HepG2 (cell line): ENCODE measurements around the gene ABCF1. TPM values are rescaled to one million over a fixed set of nuclear protein-coding genes. Genes with fewer than 3 reads are reported as not detected.

Experiments used
- ARID2 ChIP-seq: sonication (generic); formaldehyde crosslinking; IDR thresholded peaks from 2 replicates; pipeline ENCODE4 v1.8.1; 2022; ENCODE audit warnings: mild to moderate bottlenecking, missing genetic modification reagents, borderline replicate concordance
- NBN ChIP-seq: fragments of 450-650 bp; conservative IDR thresholded peaks from 2 replicates; pipeline ENCODE4 v1.6.1; 2017
- NR2F6 ChIP-seq, 2 experiments: IDR thresholded peaks; 2 replicates each; pipeline ENCODE4 v1.6.1; 2016; ENCODE audit warnings: antibody characterized with exemption in 1 of 2, mild to moderate bottlenecking in 1 of 2
- RFX3 ChIP-seq: IDR thresholded peaks from 2 replicates; pipeline ENCODE4 v1.6.1; 2016; ENCODE audit warnings: missing biosample characterization, missing genetic modification reagents
- ZBTB7B ChIP-seq: sonication (generic); formaldehyde crosslinking; IDR thresholded peaks from 2 replicates; pipeline ENCODE4 v1.4.0; 2020; ENCODE audit warnings: missing genetic modification reagents
- ZMYM4 ChIP-seq: sonication (generic); formaldehyde crosslinking; IDR thresholded peaks from 2 replicates; pipeline ENCODE4 v1.8.1; 2023; ENCODE audit warnings: mild to moderate bottlenecking, missing genetic modification reagents
- ZNF432 ChIP-seq: sonication (generic); formaldehyde crosslinking; IDR thresholded peaks from 2 replicates; pipeline ENCODE4 v1.5.0; 2020; ENCODE audit warnings: missing genetic modification reagents, mild to moderate bottlenecking, borderline replicate concordance
- ZNF781 ChIP-seq: sonication (generic); formaldehyde crosslinking; IDR thresholded peaks from 2 replicates; pipeline ENCODE4 v1.5.1; 2020; ENCODE audit warnings: borderline replicate concordance, mild to moderate bottlenecking, missing genetic modification reagents; ENCODE audit errors: not compliant biosample characterization
- ZNF891 ChIP-seq: sonication (generic); formaldehyde crosslinking; IDR thresholded peaks from 2 replicates; pipeline ENCODE4 v1.5.0; 2020; ENCODE audit warnings: mild to moderate bottlenecking, missing genetic modification reagents
- polyA plus RNA-seq, 8 experiments: library from polyadenylated mRNA; depleted of rRNA in 3 of 8; stranded (reverse) in 7 of 8; unstranded in 1 of 8; fragments of >200 nt; fragmentation: Illumina TruSeq in 4 of 8; extraction: Trizol in 4 of 8; gene quantifications; 2 replicates each; pipeline versions ENCODE4 v1.2.1 to v1.2.3, GENCODE V29; 2011 to 2016; ENCODE audit warnings: low read depth in 4 of 8, missing spikeins in 1 of 8, mixed read lengths in 1 of 8; ENCODE audit not compliant: insufficient read depth in 1 of 8
- total RNA-seq, 5 experiments: library from RNA; depleted of rRNA; stranded (reverse); fragments of >200 nt; fragmentation: Illumina TruSeq; extraction: Trizol; gene quantifications; 2 replicates each; pipeline ENCODE4 v1.2.3, GENCODE V29; 2016; ENCODE audit warnings: low read depth in 1 of 5
- TF ChIP-seq, protein P1 (sequence below): sonication (generic); formaldehyde crosslinking; IDR thresholded peaks from 2 replicates; pipeline ENCODE4 v1.5.1; 2020; ENCODE audit warnings: mild to moderate bottlenecking, missing genetic modification reagents, moderate library complexity
- TF ChIP-seq, protein P2 (sequence below): sonication (generic); formaldehyde crosslinking; IDR thresholded peaks from 2 replicates; pipeline ENCODE4 v1.5.0; 2020; ENCODE audit warnings: missing genetic modification reagents
- TF ChIP-seq, protein P3 (sequence below): IDR thresholded peaks from 2 replicates; pipeline ENCODE4 v1.6.1; 2016; ENCODE audit warnings: missing compliant biosample characterization, missing genetic modification reagents, borderline replicate concordance
- TF ChIP-seq, protein P4 (sequence below): sonication (generic); formaldehyde crosslinking; IDR thresholded peaks from 2 replicates; pipeline ENCODE4 v1.5.0; 2020; ENCODE audit warnings: missing genetic modification reagents, mild to moderate bottlenecking, borderline replicate concordance
- TF ChIP-seq, protein P5 (sequence below): sonication (generic); formaldehyde crosslinking; IDR thresholded peaks from 2 replicates; pipeline ENCODE4 v1.4.0; 2020; ENCODE audit warnings: mild to moderate bottlenecking, missing genetic modification reagents, borderline replicate concordance
- TF ChIP-seq, protein P6 (sequence below), 2 experiments: IDR thresholded peaks; 2 replicates each; pipeline ENCODE4 v1.6.1; 2011 to 2012; ENCODE audit warnings: low read length in 2 of 2, borderline replicate concordance in 1 of 2, low read depth in 1 of 2, mild to moderate bottlenecking in 1 of 2, moderate library complexity in 1 of 2

ABCF1 gene
- total and polyA plus RNA-seq, 2 of the 13 experiments (the other 11 are each of a cell fraction or from before 2014, with no cell fraction given) = 25.4 to 98.9 TPM

DNA sequence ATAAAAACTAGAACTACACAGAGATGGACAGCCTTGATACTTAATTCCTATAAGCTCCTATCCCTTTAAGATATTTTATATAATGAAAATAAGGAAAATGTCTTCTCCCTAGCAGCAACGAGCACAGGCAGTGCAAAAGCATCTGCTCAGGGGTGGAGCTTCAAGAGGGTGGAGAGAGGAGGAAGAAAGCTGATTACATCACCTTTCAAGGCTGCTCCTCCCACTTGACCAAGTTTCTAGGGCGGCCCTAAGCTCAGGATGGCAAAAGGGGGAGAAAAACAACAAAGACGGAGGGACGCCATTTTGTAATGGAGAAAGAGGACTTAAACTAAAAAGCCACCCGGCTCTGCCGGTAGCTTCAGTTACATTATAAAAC lies 43.6 kb downstream of the ABCF1 start (continued):
- TF ChIP-seq, protein P1, sequence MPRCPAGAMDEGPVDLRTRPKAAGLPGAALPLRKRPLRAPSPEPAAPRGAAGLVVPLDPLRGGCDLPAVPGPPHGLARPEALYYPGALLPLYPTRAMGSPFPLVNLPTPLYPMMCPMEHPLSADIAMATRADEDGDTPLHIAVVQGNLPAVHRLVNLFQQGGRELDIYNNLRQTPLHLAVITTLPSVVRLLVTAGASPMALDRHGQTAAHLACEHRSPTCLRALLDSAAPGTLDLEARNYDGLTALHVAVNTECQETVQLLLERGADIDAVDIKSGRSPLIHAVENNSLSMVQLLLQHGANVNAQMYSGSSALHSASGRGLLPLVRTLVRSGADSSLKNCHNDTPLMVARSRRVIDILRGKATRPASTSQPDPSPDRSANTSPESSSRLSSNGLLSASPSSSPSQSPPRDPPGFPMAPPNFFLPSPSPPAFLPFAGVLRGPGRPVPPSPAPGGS (CRISPR knock-in tag) = no peak
- TF ChIP-seq ZNF781 (CRISPR knock-in tag) (peak; percentile 77), ZNF891 (CRISPR knock-in tag) (no peak), ZNF432 (no peak), RFX3 (no peak), ARID2 (CRISPR knock-in tag) (no peak), NBN (no peak), NR2F6 (IDR thresholded peaks at IDR 0.05) (no peak), NR2F6 (CRISPR knock-in tag; IDR thresholded peaks at IDR 0.05) (peak; percentile 24; the same call in 1 of the 2 replicates), ZMYM4 (no peak), ZBTB7B (CRISPR knock-in tag) (no peak)
- TF ChIP-seq, protein P2, sequence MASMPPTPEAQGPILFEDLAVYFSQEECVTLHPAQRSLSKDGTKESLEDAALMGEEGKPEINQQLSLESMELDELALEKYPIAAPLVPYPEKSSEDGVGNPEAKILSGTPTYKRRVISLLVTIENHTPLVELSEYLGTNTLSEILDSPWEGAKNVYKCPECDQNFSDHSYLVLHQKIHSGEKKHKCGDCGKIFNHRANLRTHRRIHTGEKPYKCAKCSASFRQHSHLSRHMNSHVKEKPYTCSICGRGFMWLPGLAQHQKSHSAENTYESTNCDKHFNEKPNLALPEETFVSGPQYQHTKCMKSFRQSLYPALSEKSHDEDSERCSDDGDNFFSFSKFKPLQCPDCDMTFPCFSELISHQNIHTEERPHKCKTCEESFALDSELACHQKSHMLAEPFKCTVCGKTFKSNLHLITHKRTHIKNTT (CRISPR knock-in tag) = no peak
- TF ChIP-seq, protein P3, sequence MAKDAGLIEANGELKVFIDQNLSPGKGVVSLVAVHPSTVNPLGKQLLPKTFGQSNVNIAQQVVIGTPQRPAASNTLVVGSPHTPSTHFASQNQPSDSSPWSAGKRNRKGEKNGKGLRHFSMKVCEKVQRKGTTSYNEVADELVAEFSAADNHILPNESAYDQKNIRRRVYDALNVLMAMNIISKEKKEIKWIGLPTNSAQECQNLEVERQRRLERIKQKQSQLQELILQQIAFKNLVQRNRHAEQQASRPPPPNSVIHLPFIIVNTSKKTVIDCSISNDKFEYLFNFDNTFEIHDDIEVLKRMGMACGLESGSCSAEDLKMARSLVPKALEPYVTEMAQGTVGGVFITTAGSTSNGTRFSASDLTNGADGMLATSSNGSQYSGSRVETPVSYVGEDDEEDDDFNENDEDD (CRISPR knock-in tag) = no peak
- TF ChIP-seq, protein P4, sequence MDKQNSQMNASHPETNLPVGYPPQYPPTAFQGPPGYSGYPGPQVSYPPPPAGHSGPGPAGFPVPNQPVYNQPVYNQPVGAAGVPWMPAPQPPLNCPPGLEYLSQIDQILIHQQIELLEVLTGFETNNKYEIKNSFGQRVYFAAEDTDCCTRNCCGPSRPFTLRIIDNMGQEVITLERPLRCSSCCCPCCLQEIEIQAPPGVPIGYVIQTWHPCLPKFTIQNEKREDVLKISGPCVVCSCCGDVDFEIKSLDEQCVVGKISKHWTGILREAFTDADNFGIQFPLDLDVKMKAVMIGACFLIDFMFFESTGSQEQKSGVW = no peak
- TF ChIP-seq, protein P5, sequence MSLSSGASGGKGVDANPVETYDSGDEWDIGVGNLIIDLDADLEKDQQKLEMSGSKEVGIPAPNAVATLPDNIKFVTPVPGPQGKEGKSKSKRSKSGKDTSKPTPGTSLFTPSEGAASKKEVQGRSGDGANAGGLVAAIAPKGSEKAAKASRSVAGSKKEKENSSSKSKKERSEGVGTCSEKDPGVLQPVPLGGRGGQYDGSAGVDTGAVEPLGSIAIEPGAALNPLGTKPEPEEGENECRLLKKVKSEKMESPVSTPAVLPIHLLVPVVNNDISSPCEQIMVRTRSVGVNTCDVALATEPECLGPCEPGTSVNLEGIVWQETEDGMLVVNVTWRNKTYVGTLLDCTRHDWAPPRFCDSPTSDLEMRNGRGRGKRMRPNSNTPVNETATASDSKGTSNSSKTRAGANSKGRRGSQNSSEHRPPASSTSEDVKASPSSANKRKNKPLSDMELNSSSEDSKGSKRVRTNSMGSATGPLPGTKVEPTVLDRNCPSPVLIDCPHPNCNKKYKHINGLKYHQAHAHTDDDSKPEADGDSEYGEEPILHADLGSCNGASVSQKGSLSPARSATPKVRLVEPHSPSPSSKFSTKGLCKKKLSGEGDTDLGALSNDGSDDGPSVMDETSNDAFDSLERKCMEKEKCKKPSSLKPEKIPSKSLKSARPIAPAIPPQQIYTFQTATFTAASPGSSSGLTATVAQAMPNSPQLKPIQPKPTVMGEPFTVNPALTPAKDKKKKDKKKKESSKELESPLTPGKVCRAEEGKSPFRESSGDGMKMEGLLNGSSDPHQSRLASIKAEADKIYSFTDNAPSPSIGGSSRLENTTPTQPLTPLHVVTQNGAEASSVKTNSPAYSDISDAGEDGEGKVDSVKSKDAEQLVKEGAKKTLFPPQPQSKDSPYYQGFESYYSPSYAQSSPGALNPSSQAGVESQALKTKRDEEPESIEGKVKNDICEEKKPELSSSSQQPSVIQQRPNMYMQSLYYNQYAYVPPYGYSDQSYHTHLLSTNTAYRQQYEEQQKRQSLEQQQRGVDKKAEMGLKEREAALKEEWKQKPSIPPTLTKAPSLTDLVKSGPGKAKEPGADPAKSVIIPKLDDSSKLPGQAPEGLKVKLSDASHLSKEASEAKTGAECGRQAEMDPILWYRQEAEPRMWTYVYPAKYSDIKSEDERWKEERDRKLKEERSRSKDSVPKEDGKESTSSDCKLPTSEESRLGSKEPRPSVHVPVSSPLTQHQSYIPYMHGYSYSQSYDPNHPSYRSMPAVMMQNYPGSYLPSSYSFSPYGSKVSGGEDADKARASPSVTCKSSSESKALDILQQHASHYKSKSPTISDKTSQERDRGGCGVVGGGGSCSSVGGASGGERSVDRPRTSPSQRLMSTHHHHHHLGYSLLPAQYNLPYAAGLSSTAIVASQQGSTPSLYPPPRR (CRISPR knock-in tag) = no peak
- TF ChIP-seq, protein P6, sequence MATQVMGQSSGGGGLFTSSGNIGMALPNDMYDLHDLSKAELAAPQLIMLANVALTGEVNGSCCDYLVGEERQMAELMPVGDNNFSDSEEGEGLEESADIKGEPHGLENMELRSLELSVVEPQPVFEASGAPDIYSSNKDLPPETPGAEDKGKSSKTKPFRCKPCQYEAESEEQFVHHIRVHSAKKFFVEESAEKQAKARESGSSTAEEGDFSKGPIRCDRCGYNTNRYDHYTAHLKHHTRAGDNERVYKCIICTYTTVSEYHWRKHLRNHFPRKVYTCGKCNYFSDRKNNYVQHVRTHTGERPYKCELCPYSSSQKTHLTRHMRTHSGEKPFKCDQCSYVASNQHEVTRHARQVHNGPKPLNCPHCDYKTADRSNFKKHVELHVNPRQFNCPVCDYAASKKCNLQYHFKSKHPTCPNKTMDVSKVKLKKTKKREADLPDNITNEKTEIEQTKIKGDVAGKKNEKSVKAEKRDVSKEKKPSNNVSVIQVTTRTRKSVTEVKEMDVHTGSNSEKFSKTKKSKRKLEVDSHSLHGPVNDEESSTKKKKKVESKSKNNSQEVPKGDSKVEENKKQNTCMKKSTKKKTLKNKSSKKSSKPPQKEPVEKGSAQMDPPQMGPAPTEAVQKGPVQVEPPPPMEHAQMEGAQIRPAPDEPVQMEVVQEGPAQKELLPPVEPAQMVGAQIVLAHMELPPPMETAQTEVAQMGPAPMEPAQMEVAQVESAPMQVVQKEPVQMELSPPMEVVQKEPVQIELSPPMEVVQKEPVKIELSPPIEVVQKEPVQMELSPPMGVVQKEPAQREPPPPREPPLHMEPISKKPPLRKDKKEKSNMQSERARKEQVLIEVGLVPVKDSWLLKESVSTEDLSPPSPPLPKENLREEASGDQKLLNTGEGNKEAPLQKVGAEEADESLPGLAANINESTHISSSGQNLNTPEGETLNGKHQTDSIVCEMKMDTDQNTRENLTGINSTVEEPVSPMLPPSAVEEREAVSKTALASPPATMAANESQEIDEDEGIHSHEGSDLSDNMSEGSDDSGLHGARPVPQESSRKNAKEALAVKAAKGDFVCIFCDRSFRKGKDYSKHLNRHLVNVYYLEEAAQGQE (IDR thresholded peaks at IDR 0.05; ENCODE audit: borderline replicate concordance in 1 of 2, low read depth in 1 of 2, low read length in 2 of 2) = peak in 1 of 2 experiments; percentile 68; a peak in 2 of 4 replicates
